Measurements from ENCODE around the gene GDPD3. TPM values are rescaled to one million over a fixed set of nuclear protein-coding genes. Genes with fewer than 3 reads are reported as not detected.
A peak's percentile ranks its signal among the peaks of the same experiment; 100 is the strongest.

GDPD3 gene
- total and polyA plus RNA-seq, 2 of the 13 experiments (the other 11 are each of a cell fraction or from before 2014, with no cell fraction given) = 18.7 to 20.6 TPM

- TF ChIP-seq ZNF839 (CRISPR knock-in tag; IDR thresholded peaks at IDR 0.05; ENCODE audit: borderline replicate concordance) (0 out of 2 replicates have a peak, but pooled peaks have one; percentile 83), ZNF180 (CRISPR knock-in tag; IDR thresholded peaks at IDR 0.05; ENCODE audit: borderline replicate concordance, low read depth) (no peak), ZNF441 (CRISPR knock-in tag; IDR thresholded peaks at IDR 0.05; ENCODE audit: borderline replicate concordance) (0 out of 2 replicates have a peak, but pooled peaks have one; percentile 55), RAD21 (CRISPR knock-in tag; IDR thresholded peaks at IDR 0.05) (peak; percentile 99), SRF (IDR thresholded peaks at IDR 0.05; ENCODE audit: low read depth, low read length) (no peak), ZNF224 (CRISPR knock-in tag; IDR thresholded peaks at IDR 0.05) (no peak; the same call in 1 of the 2 replicates), ZNF34 (CRISPR knock-in tag; IDR thresholded peaks at IDR 0.05; ENCODE audit: borderline replicate concordance) (no peak), ETV5 (CRISPR knock-in tag; IDR thresholded peaks at IDR 0.05; ENCODE audit: borderline replicate concordance) (peak; percentile 37), ZNF598 (CRISPR knock-in tag; IDR thresholded peaks at IDR 0.05; ENCODE audit: borderline replicate concordance) (peak; percentile 94), ZNF160 (CRISPR knock-in tag; IDR thresholded peaks at IDR 0.05) (peak; percentile 65; the same call in 1 of the 2 replicates), TCF12 (IDR thresholded peaks at IDR 0.05) (no peak), TCF12 (CRISPR knock-in tag; IDR thresholded peaks at IDR 0.05) (no peak), ZNF138 (CRISPR knock-in tag; IDR thresholded peaks at IDR 0.05; ENCODE audit: low read depth) (no peak), SIN3B (IDR thresholded peaks at IDR 0.05; ENCODE audit: low read length) (no peak), DMTF1 (CRISPR knock-in tag; IDR thresholded peaks at IDR 0.05) (no peak), SMC3 (IDR thresholded peaks at IDR 0.05; ENCODE audit: low read length) (peak; percentile 84), KDM4B (CRISPR knock-in tag; IDR thresholded peaks at IDR 0.05) (no peak), ZNF142 (CRISPR knock-in tag; IDR thresholded peaks at IDR 0.05) (no peak)
- TF ChIP-seq, protein P1, sequence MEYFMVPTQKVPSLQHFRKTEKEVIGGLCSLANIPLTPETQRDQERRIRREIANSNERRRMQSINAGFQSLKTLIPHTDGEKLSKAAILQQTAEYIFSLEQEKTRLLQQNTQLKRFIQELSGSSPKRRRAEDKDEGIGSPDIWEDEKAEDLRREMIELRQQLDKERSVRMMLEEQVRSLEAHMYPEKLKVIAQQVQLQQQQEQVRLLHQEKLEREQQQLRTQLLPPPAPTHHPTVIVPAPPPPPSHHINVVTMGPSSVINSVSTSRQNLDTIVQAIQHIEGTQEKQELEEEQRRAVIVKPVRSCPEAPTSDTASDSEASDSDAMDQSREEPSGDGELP (IDR thresholded peaks at IDR 0.05; ENCODE audit: borderline replicate concordance, low read depth) = 0 out of 2 replicates have a peak, but pooled peaks have one; percentile 25
- TF ChIP-seq, protein P2, sequence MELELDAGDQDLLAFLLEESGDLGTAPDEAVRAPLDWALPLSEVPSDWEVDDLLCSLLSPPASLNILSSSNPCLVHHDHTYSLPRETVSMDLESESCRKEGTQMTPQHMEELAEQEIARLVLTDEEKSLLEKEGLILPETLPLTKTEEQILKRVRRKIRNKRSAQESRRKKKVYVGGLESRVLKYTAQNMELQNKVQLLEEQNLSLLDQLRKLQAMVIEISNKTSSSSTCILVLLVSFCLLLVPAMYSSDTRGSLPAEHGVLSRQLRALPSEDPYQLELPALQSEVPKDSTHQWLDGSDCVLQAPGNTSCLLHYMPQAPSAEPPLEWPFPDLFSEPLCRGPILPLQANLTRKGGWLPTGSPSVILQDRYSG (CRISPR knock-in tag; IDR thresholded peaks at IDR 0.05) = 0 out of 2 replicates have a peak, but pooled peaks have one; percentile 61
Measured at GRCh38 chr16:30112197-30113030, 923 bp downstream of the GDPD3 start (continued).

All from HepG2 (cell line).